DLD1 (cell line): ENCODE data around the gene CD101.

Source experiments
- in situ Hi-C: cut with HindIII; loops from 2 replicates; pipeline ENCODE4 v1.10.0; 2017; ENCODE audit warnings: low sequenced_read_pairs

CD101 gene

DNA sequence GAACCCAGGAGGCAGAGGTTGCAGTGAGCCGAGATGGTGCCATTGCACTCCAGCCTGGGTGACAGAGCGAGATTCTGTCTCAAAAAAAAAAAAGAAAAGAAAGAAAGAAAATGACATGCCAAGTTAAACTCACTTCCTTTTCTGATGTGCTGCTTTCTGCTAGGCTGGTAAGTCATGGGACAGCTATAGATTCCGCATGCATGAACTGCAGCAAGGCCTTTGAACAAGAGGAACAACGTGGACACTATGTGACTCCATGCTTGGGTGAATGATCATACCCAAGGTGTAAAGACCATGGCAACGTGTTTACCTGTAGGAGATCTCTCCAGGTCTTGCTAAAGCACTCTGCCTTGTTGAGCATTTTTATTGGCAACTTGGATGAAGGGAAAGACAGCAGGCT, 48.3 kb downstream of the CD101 start:
- in situ Hi-C loops, result loop anchor here (25.0 kb wide), 1 partner anchor 313 kb away; no protein-coding TSS in a partner anchor

DNA sequence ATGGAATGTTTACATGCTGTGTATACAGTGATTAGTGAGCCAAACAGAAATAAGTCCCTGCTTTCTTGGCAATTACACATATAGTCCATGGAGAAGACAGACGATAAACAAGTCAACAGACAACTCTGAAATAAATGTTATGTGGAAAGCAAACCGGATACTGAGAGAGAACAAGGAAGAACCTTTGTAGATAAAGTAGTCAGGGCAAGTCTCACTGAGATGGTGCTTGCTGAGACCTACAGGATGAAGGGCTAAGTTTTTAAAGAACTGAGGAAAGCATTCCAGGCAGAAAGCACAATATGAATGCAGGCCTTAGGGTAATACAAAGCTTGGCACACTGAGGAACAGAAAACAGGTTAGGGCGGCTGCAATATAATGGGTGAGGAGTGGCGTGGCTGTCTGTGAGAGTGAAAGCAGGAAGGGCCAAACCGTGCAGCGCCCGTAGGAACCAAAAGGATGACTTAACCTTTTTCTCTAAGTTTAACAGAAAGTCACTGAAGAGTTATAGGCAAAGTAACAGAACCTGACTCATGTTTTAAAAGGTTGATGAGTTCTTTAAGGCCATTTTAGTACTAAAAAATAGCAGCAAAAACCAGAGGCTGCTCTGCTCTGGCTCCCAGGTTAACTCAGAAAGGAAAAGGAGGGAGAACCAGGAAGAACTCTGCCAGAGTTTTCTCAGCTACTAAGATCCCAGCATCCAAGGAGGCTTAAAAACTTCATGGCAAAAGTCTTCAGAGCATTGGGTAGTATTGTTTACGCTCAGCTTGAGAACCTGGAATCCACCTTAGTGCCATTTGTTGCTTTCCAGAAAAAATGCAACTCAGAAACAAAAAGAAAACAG, 49.9 kb downstream of the CD101 start:
- in situ Hi-C loops, result loop anchor here (25.0 kb wide), 1 partner anchor 314 kb away; no protein-coding TSS in a partner anchor

DNA sequence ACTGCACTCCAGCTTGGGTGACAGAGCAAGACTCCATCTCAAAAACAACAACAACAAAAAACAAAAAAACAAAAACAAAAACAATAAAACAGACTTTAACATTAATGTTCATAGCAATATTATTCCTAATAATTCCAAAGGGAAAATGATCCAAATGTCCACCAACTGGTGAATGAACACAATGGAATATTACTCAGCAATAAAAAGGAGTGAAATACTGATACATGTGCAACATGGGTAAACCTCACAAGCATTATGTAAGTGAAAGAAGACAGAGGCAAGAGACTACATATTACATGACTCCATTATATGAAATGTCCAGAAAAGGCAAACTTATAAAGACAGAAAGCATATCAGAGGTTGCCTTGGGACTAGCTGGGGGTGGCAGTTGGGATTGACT, 52.5 kb downstream of the CD101 start:
- in situ Hi-C loops, result loop anchor here (25.0 kb wide), 1 partner anchor 317 kb away; no protein-coding TSS in a partner anchor

DNA sequence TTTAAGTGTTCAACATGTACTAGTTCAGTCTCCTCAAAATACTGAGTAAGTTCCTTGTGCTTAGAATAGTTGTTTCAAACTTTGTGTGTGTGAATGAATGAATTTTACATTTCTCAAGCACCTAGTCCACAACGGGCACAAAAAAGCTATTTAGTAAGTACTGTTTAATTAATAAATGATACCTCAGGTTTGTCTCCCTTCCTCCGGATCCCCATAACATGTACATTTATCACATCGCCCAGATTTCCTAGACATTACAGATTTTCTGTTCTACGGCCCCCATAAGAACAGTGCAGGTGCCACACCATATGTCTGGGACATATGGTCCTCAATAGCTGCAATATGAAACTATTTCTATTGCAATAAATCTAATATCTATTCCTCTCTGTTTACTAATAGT, 57.2 kb downstream of the CD101 start:
- in situ Hi-C loops, result loop anchor here (25.0 kb wide), 1 partner anchor 322 kb away; no protein-coding TSS in a partner anchor

DNA sequence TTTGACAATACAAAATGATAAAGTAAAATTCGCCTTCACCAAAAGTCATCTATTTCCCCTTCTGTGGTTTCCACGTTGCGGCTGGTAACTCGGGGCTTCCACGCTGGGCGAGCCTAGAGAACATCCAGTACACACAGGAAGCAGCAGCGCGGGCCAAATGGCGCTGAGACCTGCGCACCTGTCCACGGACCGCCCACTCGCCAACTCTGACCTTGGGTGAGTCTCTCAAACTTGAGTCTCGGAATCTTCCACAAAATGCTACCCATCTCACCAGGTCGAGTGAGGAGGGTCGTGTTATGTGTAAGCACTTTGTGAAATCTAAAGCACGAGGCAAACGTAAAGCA, 57.7 kb downstream of the CD101 start:
- in situ Hi-C loops, result loop anchor here (25.0 kb wide), 1 partner anchor 322 kb away; no protein-coding TSS in a partner anchor

DNA sequence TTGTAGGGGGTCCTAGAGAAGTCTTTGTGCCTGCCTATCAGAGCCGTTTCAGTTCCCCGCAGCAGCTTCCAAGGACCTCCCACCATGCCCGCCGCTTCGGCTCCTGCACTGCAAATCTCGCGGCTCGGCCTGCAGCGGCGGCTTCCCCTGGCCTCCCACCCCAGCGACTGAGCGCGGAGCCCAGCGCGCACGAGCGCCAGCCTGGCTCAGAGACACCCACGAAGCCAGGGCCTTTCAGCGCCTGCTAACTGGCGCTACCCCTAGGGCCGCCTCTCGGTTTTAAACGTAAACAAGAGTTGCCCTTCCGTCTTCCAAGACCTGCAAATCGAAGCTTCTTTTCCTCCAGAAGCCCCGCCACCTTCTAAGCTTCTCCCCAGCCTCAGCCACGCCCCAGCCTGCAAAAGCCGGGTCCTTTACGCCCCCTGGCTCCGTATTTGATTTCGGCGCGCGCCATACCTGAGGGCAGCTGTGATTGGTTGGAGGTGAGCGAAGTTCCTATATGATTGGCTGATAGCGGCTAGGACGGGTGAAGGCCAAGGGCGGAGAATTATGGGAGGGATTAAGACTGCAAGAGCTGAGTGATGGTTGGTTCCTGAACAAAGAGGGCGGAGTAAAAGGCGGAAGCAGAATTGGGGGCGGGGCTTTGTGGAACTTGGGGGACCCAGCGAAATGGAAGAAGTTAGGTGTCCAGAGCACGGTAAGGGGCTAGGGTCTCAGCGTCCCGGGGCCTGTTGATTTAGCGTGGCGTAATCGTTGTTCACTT, 58.3 kb downstream of the CD101 start, which contains the start of gene TTF2:
TSS of gene TTF2 (plus strand) at position 649 of the 763 bp plus-strand sequence. CDS start at position 670, 21 bp downstream.
- in situ Hi-C loops, result loop anchor here (25.0 kb wide), 1 partner anchor 323 kb away; no protein-coding TSS in a partner anchor

DNA sequence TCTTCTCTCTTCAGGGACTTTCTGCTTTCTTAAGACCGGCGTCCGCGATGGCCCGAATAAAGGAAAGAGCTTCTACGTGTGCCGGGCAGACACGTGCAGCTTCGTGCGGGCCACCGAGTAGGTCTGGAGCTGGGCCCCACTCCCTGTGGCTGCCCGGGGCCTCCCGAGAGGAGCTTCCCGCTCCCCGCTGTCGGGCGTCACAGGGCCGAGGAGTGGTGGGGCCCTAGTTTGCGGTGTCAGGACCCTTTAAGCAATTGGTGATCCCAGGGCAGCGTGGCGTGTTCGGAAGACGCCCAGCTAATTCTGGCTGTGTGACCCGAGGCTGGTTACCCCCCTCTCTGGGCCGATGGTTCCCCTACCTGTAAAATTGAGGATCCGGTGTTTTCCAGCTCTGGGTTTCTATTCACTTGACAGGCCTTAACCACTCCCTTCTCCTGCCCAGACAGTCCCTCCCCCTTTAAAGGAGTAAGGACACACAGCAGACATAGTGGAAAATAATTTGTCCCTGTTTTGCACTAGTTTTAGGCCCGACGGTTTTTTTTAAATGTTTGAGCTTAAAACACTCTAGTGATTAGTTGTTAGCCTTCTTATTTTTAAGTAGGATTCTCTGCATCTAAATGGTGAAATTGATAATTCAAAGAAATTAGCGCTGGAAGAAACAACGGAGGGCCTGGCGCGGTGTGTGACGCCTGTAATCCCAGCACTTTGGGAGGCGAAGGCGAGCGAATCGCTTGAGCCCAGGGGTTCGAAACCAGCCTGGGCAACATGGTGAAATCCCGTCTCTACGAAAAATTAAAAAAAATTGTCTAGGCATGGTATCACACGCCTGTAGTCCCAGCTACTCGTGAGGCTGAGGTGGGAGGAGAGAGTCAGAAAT, 59.1 kb downstream of the CD101 start:
- in situ Hi-C loops, result loop anchor here (25.0 kb wide), 1 partner anchor 323 kb away; no protein-coding TSS in a partner anchor

DNA sequence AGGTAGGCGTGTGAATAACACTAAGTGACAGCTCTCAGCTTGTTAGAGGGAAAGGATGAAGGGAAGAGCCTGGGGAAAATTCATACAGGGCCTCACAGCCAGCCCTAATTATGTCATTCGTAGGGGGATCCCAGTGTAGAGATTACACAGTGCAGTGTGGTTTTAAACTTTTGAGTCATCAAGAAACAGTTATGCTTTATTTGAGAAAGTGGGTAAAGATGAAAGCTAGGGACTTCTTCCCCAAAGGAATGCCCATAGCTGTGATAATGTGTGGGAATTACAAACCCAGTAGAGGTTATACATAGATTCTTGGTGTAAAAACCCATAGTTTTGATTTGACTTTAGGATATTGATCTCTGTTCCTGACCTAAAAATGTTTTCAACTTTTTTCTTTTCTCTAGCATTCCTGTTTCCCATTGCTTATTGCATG, 60.4 kb downstream of the CD101 start:
- in situ Hi-C loops, result loop anchor here (25.0 kb wide), 1 partner anchor 325 kb away; no protein-coding TSS in a partner anchor

DNA sequence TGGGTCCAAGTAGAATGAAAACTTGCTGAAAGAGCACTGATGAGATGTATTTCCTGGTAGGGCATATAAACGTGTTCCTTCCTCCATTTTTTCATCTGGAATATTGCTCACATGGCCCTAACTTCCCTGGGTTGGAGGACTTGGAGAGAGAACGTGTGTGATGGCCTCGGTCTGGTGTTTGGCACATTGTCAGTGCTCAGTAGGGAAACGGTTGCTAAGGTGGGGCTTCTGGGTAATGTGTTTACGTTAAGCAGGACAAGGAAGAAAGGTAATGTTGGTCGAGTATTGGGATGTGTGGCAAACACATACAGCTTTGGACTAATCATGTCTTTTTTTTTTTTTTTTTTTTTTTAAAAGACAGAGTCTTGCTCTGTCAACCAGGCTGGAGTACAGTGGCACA, 64.8 kb downstream of the CD101 start:
- in situ Hi-C loops, result loop anchor here (25.0 kb wide), 1 partner anchor 329 kb away; no protein-coding TSS in a partner anchor

DNA sequence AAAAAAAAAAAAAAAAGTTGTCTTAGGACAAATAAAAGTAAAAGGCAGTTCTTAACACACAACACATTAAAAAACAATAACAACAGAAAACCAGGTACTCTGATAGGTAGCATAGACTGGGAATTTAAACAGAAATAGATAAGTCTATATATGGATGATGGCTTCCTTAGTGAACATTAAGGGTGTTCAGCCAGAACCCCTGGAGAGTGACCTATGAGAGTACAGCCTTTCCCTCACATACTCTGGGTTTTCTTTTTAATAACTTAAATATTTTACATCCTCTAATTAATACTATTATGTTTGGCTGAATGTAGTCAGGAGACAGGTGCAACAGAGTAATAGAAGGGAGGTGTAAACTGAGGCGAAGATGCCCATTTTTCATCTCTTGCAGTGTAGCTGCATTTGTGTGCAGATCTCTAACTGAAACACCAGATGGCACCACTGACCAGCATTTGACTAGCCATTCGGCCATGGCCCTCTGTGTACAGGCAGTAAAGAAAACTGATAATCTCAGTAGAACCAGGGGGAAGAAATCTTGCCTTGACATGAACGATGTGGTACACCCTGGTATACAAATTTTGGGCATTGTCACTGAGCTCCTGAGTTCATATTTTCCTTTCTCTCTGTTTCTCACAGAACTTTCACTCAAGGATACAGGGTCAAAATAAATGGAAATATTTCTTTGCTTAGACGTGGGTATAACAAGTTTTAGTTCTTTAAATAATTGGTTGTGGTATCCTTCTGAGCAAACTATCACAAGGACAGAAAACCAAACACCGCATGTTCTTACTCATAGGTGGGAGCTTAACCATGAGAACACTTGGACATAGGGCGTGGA, 66.2 kb downstream of the CD101 start:
- in situ Hi-C loops, result loop anchor here (25.0 kb wide), 1 partner anchor 330 kb away; no protein-coding TSS in a partner anchor

DNA sequence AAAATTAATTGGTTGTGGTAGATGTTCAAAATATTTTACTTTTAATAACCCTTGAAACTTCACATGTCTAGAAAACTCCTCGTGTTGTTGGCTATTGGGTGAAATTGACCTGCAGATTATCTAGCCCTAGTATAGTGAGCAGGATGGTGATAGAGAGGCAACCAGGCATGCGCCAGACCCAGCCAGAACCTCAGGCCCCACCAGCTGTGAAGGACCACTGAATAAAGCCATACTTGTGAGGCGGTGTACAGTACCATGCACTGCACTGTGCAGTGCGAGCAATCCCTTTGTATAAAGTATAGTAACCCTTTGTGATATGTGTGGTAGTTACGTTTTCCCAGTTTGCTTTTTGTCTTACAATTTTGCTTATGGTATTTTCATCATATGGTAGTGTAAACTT, 67.0 kb downstream of the CD101 start:
- in situ Hi-C loops, result loop anchor here (25.0 kb wide), 1 partner anchor 331 kb away; no protein-coding TSS in a partner anchor

DNA sequence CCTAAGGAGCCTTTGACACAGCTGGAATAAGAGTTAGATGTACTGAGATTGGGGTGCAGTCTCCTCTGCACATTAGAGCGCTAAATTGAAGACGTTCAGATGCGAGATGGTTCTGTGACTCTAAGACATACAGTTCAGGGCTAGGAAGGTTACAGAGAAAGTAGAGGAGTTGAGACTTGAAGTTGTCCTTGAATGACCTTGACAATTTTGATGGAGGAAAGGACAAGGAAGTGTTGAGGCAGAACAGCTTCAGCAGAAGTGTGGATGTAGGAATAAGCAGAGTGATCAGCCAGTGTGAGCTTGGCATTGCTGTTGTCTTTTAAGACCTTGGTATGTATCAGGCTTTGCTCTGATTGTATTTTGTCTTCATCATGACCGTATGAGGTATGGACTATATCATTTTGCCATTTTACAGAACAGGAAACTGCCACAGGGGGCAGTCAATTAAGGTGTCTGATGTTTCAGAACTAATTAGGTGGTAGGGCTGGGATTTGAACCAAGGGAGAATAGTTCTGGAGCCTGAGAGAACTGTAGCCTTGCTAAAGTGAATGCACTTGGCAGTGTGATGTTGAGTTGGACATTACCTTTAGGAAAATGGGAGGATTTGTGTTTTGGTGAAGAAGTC, 67.8 kb downstream of the CD101 start:
- in situ Hi-C loops, result loop anchor here (25.0 kb wide), 1 partner anchor 332 kb away; no protein-coding TSS in a partner anchor

DNA sequence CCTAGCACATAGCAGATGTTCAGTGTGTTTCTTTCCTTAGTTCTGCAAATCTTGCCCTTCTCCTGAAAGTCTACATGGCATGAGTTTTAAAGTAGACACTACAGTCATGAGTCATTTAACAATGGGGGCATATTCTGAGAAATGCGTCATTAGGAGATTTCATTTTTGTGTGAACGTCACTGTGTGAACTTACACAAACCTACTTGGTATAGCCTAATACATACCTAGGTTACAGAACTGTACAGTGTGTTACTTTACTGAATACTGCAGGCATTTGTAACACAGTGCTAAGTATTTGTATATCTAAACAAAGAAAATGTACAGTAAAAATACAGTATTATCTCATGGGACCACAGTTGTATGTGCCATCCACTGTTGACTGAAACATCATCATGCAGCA, 68.6 kb downstream of the CD101 start:
- in situ Hi-C loops, result loop anchor here (25.0 kb wide), 1 partner anchor 333 kb away; no protein-coding TSS in a partner anchor

DNA sequence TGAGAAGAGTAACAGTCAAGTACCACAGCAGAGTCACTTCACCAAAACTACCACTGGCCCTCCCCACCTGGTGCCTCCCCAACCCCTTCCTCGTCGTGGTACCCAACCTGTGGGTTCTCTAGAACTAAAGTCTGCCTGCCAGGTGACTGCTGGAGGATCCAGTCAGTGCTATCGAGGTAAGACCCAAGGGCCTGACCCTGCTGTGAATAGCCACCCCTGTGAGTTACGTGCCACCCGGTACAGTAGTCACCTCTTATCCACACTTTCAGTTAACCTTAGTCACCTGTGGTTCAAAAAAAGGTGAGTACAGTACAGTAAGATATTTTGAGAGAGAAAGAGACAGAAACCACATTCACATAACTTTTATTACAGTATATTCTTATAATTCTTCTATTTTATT, 75.1 kb downstream of the CD101 start:
- in situ Hi-C loops, result no loop called here

DNA sequence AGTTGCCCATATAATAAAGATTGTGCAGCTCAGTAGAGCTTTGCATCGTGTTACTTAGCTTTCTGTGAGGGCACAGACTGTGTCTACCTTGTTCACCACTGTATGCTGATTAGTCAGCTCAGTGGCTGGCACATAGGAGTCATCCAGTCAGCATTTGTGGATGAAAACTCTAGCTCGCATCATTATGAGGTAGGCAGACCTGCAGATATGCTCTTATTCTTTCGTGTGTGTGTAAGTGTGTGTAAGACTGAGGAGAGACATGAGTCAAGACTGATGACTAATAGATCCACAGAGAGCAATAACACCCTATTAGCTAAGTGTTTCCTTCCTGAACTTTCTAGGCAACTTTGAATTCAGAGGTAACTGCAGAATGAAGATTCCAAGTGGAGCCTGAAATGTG, 75.7 kb downstream of the CD101 start:
- in situ Hi-C loops, result no loop called here

DNA sequence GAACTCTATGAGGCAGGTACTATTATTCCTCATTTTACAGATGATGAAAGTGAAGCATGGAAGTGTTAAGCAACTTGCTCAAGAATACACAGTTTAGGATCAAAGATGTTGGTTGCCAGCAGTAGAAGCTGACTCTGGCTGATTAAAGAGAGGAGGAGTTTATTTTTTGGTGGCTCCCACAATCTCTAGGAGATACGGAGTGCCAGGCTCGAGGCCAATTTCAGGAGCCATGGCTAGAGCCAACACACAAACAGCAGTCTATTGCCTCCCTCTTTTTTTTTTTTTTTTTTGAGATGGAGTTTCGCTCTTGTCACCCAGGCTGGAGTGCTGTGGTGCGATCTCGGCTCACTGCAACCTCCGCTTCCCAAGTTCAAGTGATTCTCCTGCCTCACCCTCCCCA, 78.2 kb downstream of the CD101 start:
- in situ Hi-C loops, result no loop called here

DNA sequence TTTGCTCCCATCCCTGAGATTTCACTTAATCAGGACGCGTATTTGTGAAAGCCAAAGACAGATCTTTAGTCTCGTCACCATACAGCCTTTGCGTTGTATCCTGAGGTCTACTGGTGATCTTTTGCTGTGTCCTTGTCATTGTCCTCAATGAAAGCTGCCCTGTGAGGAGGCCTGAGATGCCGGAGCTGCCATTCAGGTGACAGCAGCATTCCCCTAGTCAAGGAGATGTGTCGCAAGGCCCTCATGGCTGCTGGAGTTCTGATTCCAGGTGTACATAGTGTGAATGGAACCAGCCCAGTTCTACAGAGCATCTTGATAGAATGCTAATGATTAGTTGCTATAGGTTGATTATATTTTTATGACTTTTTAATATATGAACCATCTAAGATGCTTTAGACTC, 82.7 kb downstream of the CD101 start:
- in situ Hi-C loops, result no loop called here
